K562 (cell line): ENCODE data around the gene ACP5. TPM values are rescaled to one million over a fixed set of nuclear protein-coding genes. Genes with fewer than 3 reads are reported as not detected.
A peak's percentile ranks its signal among the peaks of the same experiment; 100 is the strongest.

Experiments used
- AFF4 ChIP-seq: sonication (generic); formaldehyde crosslinking; IDR thresholded peaks from 2 replicates; pipeline ENCODE4 v1.8.0; 2023; ENCODE audit warnings: mild to moderate bottlenecking, missing genetic modification reagents
- BACH1 ChIP-seq: fragments of 200-800 bp; sonication (Bioruptor generic); IDR thresholded peaks from 2 replicates; pipeline ENCODE4 v1.6.1; 2016; ENCODE audit warnings: missing genetic modification characterization, missing compliant biosample characterization
- CBFA2T2 ChIP-seq: fragments of 450-650 bp; conservative IDR thresholded peaks from 2 replicates; pipeline ENCODE4 v1.6.1; 2017; ENCODE audit warnings: mild to moderate bottlenecking
- CBX2 ChIP-seq: fragments of 200-600 bp; sonication (generic); IDR thresholded peaks from one replicate; pipeline ENCODE4 v1.6.1; 2012; ENCODE audit warnings: mild to moderate bottlenecking, low read length, inconsistent platforms; ENCODE audit not compliant: insufficient read depth, poor library complexity, severe bottlenecking
- ETV5 ChIP-seq: sonication (generic); formaldehyde crosslinking; IDR thresholded peaks from 2 replicates; pipeline ENCODE4 v1.4.0; 2020; ENCODE audit warnings: low read depth, mild to moderate bottlenecking, missing genetic modification reagents
- EWSR1 ChIP-seq: fragments of 450-650 bp; IDR thresholded peaks from 2 replicates; pipeline ENCODE4 v1.6.1; 2018; ENCODE audit warnings: borderline replicate concordance, mild to moderate bottlenecking, low read depth, moderate library complexity; ENCODE audit not compliant: partially characterized antibody
- HNRNPUL1 ChIP-seq: fragments of 200-400 bp; formaldehyde crosslinking; IDR thresholded peaks from 2 replicates; pipeline ENCODE4 v1.6.1; 2017; ENCODE audit warnings: low read length
- IRF9 ChIP-seq: fragments of 450-650 bp; IDR thresholded peaks from 2 replicates; pipeline ENCODE4 v1.6.1; 2016; ENCODE audit warnings: missing biosample characterization, missing genetic modification characterization
- NCOR1 ChIP-seq: fragments of 450-650 bp; IDR thresholded peaks from 2 replicates; pipeline ENCODE4 v1.6.1; 2016; ENCODE audit warnings: mild to moderate bottlenecking, moderate library complexity
- SMARCC2 ChIP-seq: fragments of 450-650 bp; IDR thresholded peaks from 2 replicates; pipeline ENCODE4 v1.6.1; 2017; ENCODE audit warnings: antibody characterized with exemption, moderate library complexity, mild to moderate bottlenecking, low read depth
- TCF3 ChIP-seq: sonication (generic); formaldehyde crosslinking; IDR thresholded peaks from 2 replicates; pipeline ENCODE4 v1.4.0; 2020; ENCODE audit warnings: mild to moderate bottlenecking, missing genetic modification reagents
- TOE1 ChIP-seq, 2 experiments: fragments of 450-650 bp in 1 of 2; sonication (generic) in 1 of 2; formaldehyde crosslinking in 1 of 2; IDR thresholded peaks; 2 replicates each; pipeline versions ENCODE4 v1.7.1 to v1.8.0; 2016 to 2022; ENCODE audit warnings: borderline replicate concordance in 2 of 2, mild to moderate bottlenecking in 2 of 2, antibody characterized with exemption in 1 of 2, inconsistent platforms in 1 of 2, low read depth in 1 of 2, missing genetic modification reagents in 1 of 2, moderate library complexity in 1 of 2
- ZNF175 ChIP-seq: fragments of 200-800 bp; sonication (Bioruptor generic); IDR thresholded peaks from 2 replicates; pipeline ENCODE4 v1.6.1; 2016; ENCODE audit warnings: low read depth, mild to moderate bottlenecking, missing genetic modification characterization, missing compliant biosample characterization
- ZNF239 ChIP-seq: fragments of 250-450 bp; sonication (Bioruptor Pico); IDR thresholded peaks from 2 replicates; pipeline ENCODE4 v1.4.0; 2020; ENCODE audit warnings: mild to moderate bottlenecking
- ZNF764 ChIP-seq: fragments of 250-450 bp; sonication (Bioruptor Pico); IDR thresholded peaks from 2 replicates; pipeline ENCODE4 v1.4.0; 2020; ENCODE audit warnings: low read depth, mild to moderate bottlenecking, moderate library complexity
- ZSCAN32 ChIP-seq: fragments of 450-650 bp; formaldehyde crosslinking; IDR thresholded peaks from 2 replicates; pipeline ENCODE4 v1.4.0; 2020; ENCODE audit warnings: mild to moderate bottlenecking, moderate library complexity
- polyA plus RNA-seq, 8 experiments: library from polyadenylated mRNA; depleted of rRNA in 4 of 8; stranded (reverse) in 5 of 8; unstranded in 3 of 8; fragments of >200 nt; fragmentation: Nextera tagmentation in 2 of 8; fragmentation: Illumina TruSeq in 1 of 8; extraction: Ambion mirVana in 2 of 8; extraction: Trizol in 1 of 8; gene quantifications; 2 replicates each; pipeline versions ENCODE4 v1.2.1 to v1.2.3, GENCODE V29; 2011 to 2014; ENCODE audit warnings: inconsistent platforms in 1 of 8, missing spikeins in 1 of 8
- total RNA-seq, 7 experiments: library from RNA; depleted of rRNA in 6 of 7; stranded (reverse); fragments of >200 nt in 6 of 7; fragmentation: Illumina TruSeq in 2 of 7; extraction: Trizol in 2 of 7; gene quantifications; 2 replicates each; pipeline versions ENCODE4 v1.2.1 to v1.2.3, GENCODE V29; 2011 to 2021; ENCODE audit warnings: low replicate concordance in 1 of 7
- TF ChIP-seq, protein P1 (sequence below): fragments of 250-450 bp; sonication (Bioruptor Pico); IDR thresholded peaks from 2 replicates; pipeline ENCODE4 v1.5.0; 2022; ENCODE audit warnings: mild to moderate bottlenecking
- TF ChIP-seq, protein P2 (sequence below): sonication (generic); formaldehyde crosslinking; IDR thresholded peaks from 2 replicates; pipeline ENCODE4 v1.8.0; 2022; ENCODE audit warnings: mild to moderate bottlenecking, missing genetic modification reagents

ACP5 gene
- total and polyA plus RNA-seq, 9 of the 15 experiments (the other 6 are each of a cell fraction or from before 2014, with no cell fraction given): 0.06 to 1.1 (median 0.31) TPM; not detected in 1

- TF ChIP-seq, protein P1, sequence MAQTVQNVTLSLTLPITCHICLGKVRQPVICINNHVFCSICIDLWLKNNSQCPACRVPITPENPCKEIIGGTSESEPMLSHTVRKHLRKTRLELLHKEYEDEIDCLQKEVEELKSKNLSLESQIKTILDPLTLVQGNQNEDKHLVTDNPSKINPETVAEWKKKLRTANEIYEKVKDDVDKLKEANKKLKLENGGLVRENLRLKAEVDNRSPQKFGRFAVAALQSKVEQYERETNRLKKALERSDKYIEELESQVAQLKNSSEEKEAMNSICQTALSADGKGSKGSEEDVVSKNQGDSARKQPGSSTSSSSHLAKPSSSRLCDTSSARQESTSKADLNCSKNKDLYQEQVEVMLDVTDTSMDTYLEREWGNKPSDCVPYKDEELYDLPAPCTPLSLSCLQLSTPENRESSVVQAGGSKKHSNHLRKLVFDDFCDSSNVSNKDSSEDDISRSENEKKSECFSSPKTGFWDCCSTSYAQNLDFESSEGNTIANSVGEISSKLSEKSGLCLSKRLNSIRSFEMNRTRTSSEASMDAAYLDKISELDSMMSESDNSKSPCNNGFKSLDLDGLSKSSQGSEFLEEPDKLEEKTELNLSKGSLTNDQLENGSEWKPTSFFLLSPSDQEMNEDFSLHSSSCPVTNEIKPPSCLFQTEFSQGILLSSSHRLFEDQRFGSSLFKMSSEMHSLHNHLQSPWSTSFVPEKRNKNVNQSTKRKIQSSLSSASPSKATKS (CRISPR knock-in tag): no peak
- TF ChIP-seq ETV5 (CRISPR knock-in tag) (no peak), ZNF764 (CRISPR knock-in tag) (no peak), ZNF239 (CRISPR knock-in tag) (no peak), TOE1 (IDR thresholded peaks at IDR 0.05; ENCODE audit: borderline replicate concordance) (no peak), TOE1 (CRISPR knock-in tag; IDR thresholded peaks at IDR 0.05; ENCODE audit: borderline replicate concordance, low read depth) (peak; percentile 54; the same call in 1 of the 2 replicates), NCOR1 (no peak), CBFA2T2 (no peak), BACH1 (tag) (no peak), SMARCC2 (no peak), HNRNPUL1 (no peak), TCF3 (CRISPR knock-in tag) (no peak), AFF4 (CRISPR knock-in tag) (no peak), ZSCAN32 (CRISPR knock-in tag) (no peak), IRF9 (no peak), CBX2 (no peak), ZNF175 (CRISPR knock-in tag) (no peak), EWSR1 (no peak)
- TF ChIP-seq, protein P2, sequence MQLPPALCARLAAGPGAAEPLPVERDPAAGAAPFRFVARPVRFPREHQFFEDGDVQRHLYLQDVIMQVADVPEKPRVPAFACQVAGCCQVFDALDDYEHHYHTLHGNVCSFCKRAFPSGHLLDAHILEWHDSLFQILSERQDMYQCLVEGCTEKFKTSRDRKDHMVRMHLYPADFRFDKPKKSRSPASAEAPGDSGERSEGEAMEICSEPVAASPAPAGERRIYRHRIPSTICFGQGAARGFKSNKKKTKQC (CRISPR knock-in tag): no peak
Measured at GRCh38 chr19:11558881-11559828, 18.3 kb downstream of the ACP5 start, which contains the start of gene ELOF1 (continued).
